GM18951 (cell line): Measurements from ENCODE around the gene RNF20.
"Not testable (repeated sequence)": the region's sequence is repeated elsewhere in the genome, so short reads cannot be mapped to it uniquely, and the experiment has no call there.

Experiments used
- POLR2A ChIP-seq: IDR thresholded peaks from 4 replicates; pipeline ENCODE4 v1.6.1; 2011; ENCODE audit warnings: mild to moderate bottlenecking; ENCODE audit not compliant: insufficient read length, insufficient read depth; ENCODE audit errors: extremely low read depth
- in situ Hi-C: fragments of 300-500 bp; cut with MboI; formaldehyde crosslinking; loops from one replicate; pipeline ENCODE4 v1.12.0; 2022; ENCODE audit warnings: low sequenced_read_pairs, mixed read lengths, inconsistent platforms; ENCODE audit not compliant: unreplicated experiment

The RNF20 gene

GRCh38 chr9:101513351-101513750 lies 20.3 kb upstream of the RNF20 start:
- in situ Hi-C loops: no loop called here

DNA sequence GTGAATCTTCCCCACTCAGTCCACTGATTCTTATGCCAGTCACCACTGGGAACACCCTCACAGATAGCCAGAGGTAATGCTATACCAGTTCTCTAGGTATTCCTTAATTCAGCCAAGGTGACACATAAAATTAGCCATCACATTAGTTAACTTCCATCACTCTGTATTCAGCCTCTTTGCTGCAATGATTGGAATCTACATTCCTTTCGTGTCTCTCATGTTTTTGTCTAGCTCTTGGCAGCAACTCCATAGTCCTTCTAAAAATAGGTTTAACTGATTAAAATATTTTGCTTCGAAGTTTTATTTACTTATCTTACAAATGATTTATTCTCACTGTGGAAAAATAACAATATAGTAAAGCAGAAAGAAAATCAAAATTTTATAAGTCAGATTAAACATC lies 19.6 kb upstream of the RNF20 start:
- in situ Hi-C loops: no loop called here
- no peak for TF ChIP-seq POLR2A

More at GRCh38 chr9:101513351-101513750, 20.3 kb upstream of the RNF20 start:
- TF ChIP-seq POLR2A: no peak

DNA sequence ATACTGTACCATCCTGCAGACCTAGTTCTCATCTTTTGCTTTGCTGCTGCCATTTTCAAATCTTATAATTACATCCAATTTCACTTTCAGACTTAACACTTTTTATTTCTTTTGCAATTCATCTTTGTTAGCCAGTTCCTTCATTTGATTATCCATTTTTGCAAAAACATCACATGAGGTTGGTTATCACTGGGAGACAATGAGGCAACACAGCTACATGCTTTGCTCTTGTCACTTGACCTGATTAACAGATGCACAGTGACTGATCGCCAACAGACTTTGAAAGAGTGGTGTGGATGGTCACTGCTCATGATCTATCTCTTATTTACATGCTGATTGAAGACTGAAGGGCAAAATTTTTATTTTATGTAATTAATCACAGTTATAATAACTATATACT lies 17.0 kb upstream of the RNF20 start:
- TF ChIP-seq POLR2A: no peak
- in situ Hi-C loops: loop anchor here (5.0 kb wide), 1 partner anchor 69 kb away; no protein-coding TSS in a partner anchor

DNA sequence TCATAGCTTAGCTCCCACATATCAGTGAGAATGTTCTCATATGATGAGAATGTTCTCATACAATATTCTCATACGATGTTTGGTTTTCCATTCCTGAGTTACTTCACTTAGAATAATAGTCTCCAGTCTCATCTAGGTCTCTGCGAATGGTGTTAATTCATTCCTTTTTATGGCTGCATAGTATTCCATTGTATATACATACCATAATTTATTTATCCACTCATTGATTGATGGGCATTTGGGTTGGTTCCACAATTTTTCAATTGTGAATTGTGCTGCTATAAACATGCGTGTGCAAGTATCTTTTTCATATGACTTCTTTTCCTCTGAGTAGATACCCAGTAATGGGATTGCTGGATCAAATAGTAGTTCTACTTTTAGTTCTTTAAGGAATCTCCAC lies 15.2 kb upstream of the RNF20 start:
- in situ Hi-C loops: loop anchor here (5.0 kb wide), 1 partner anchor 71 kb away; no protein-coding TSS in a partner anchor

- in situ Hi-C loops: no loop called here
- TF ChIP-seq POLR2A: no peak
Measured at GRCh38 chr9:101524371-101524770, 9.3 kb upstream of the RNF20 start.

GRCh38 chr9:101527066-101527465 lies 6.6 kb upstream of the RNF20 start:
- in situ Hi-C loops: no loop called here
- no peak for TF ChIP-seq POLR2A

GRCh38 chr9:101528015-101528414 lies 5.6 kb upstream of the RNF20 start:
- no peak for TF ChIP-seq POLR2A
- in situ Hi-C loops: no loop called here

DNA sequence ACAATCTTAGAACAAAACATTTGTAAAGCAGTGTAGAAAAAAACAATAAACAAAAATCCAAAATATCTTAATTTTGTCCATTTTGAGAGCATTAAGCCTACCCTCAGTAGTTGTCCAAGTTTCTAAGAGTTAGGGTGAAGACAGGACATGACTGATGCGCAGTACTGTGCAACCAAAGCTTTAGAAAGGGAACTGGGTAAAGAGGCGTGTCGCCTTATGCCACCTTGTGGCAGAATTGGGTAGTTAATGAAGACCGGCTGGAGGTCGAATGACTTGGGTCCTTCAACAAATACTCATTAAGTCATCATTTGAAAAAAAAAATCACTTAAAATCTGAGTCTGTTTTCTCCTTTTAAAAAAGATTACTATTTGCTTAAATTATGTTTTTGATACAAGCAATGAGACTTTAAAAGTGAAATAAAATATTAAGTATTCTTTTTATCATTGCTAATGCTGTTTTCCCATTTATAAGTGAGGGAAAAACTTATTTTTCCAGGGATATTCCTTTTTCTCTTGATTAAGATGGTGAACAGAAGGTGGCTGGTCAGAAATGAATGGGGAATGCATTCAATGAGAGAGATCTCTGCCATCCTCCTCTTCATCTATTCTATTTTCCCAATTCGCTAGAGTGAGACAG lies 3.5 kb upstream of the RNF20 start:
- in situ Hi-C loops: no loop called here
- no peak for TF ChIP-seq POLR2A

DNA sequence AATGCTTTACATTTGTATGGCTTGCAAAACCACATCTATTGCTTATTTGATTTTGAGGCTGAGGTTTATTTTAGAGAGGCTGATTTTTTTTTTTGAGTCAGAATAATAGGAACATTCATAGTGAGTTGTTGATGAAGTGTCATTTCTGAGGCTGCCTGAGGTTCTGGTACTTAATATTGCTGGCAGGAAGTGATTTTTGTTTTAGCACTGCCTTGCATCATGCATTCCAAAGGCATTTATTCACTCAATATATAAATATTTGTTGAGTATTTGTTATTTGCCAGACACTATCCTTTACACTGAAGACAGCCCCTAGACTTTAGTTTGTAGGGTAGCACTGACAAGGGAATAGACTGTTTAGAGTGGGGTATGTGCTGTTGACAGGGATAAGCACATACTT lies 2.7 kb downstream of the RNF20 start:
- in situ Hi-C loops: no loop called here
- TF ChIP-seq POLR2A: no peak

GRCh38 chr9:101536938-101537337 lies 3.3 kb downstream of the RNF20 start:
- in situ Hi-C loops: no loop called here
- TF ChIP-seq POLR2A: no peak

GRCh38 chr9:101540069-101540468 lies 6.4 kb downstream of the RNF20 start:
- in situ Hi-C loops: no loop called here

DNA sequence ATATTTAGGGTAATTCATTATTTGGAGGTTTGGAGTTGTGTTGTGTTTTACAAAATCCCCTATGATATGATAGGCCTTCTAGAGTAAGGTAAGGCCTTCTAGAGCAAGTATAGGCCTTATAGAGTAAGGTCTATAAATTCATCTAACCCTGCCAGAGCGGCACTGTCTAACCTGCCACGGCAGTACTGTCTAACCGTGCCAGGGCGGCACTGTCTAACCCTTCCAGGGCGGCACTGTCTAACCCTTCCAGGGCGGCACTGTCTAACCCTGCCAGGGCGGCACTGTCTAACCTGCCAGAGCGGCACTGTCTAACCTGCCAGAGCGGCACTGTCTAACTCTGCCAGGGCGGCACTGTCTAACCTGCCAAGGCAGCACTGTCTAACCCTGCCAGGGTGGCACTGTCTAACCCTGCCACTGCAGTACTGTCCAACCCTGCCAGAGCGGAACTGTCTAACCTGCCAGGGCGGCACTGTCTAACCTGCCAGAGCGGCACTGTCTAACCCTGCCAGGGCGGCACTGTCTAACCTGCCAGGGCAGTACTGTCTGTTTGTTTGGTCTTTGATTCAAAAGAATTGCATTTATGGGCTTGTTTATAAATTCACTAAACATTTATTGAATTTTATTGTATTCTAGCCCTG lies 9.6 kb downstream of the RNF20 start:
- no peak for TF ChIP-seq POLR2A
- in situ Hi-C loops: no loop called here

More at GRCh38 chr9:101540069-101540468, 6.4 kb downstream of the RNF20 start:
- TF ChIP-seq POLR2A: no peak

GRCh38 chr9:101549472-101550098 lies 15.9 kb downstream of the RNF20 start:
- in situ Hi-C loops: not testable (repeated sequence)

- no peak for TF ChIP-seq POLR2A
- in situ Hi-C loops: no loop called here
Measured at GRCh38 chr9:101561740-101562139, 28.1 kb downstream of the RNF20 start.
